Activated T-helper 2 cell treated with anti-CD3 and anti-CD28 coated beads, Interferon-gamma antibody, Interleukin-2, Interleukin-4, amounts not matched to agents 10 μg/mL and 5 μg/mL and 100 μg/mL, durations not matched to agents 14 hours and 24 hours and 36 hours (primary cell): ENCODE measurements around the gene ETV6. TPM values are rescaled to one million over a fixed set of nuclear protein-coding genes. Genes with fewer than 3 reads are reported as not detected.

ENCODE experiments used
- DNase-seq: peaks from one replicate; pipeline ENCODE4 v3.0.0; 2021; ENCODE audit warnings: low spot score
- H3K27ac Mint-ChIP-seq: one replicate; pipeline ENCODE4 v1.8.0; 2021; ENCODE audit warnings: mixed read lengths
- H3K27me3 Mint-ChIP-seq: one replicate; pipeline ENCODE4 v1.8.0; 2021; ENCODE audit warnings: low read depth, mixed read lengths
- H3K36me3 Mint-ChIP-seq: one replicate; pipeline ENCODE4 v1.8.0; 2021; ENCODE audit warnings: low read depth, mixed read lengths
- H3K4me1 Mint-ChIP-seq: one replicate; pipeline ENCODE4 v1.8.0; 2021; ENCODE audit warnings: low read depth, mixed read lengths
- H3K4me3 Mint-ChIP-seq: one replicate; pipeline ENCODE4 v1.8.0; 2021; ENCODE audit warnings: low read depth, mild to moderate bottlenecking, moderate library complexity, mixed read lengths
- H3K9me3 Mint-ChIP-seq: one replicate; pipeline ENCODE4 v1.8.0; 2021; ENCODE audit warnings: mixed read lengths
- intact Hi-C: fragments of 100-400 bp; cut with micrococcal nuclease; formaldehyde crosslinking; loops from one replicate; pipeline ENCODE4 v1.15.1; 2023
- total RNA-seq: library from RNA; stranded (reverse); gene quantifications from 2 replicates; pipeline ENCODE4 v1.2.3, GENCODE V29; 2022

ETV6 gene
- total RNA-seq, 1 donor from 2014 or later, result 69.4 TPM

DNA sequence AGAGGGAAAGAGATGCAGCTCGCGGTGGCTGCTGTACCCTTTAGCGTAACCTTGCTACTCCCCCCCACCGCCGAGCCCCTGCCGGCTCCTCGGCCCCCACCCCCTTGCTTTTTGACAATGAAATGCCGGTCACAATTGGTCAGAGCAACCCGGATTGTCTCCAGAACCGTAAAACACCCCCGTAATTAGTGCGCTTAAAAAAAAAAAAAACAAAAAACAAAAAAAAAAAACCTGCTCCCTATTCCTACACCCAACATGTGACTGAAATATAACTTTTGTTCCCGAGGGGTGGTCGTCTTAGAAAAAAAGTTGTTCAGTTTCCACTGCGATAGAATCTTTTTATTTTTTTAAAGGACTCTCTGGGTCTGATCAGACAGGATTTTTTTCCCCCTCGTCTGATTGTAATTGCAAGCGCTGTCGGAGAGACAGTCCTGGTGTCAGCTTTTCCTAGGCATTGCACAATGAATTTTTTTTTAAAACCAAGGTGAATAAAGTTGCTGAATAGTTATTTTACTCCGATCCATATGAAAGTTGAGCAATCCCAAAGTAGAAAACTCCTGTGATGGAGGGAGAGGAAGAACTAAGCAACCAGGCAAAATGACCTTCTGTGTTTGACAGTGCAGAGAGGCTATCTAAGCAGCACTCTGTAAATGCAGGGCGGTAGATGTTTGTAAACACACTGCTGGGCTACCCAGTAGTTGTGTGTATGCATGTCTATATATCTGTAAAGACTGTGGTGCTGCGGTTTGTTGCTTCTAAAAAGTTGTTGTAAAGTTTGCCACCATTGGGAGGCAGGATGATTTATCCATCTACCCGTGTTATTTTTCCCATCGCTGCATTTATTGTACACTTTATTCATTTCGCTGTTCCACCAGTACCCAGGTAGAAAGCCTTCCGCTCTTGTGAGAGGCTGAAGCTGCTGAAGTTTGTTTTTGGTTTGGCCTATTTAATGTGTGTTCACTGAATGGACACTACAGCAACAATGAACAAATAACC, 1.1 kb downstream of the ETV6 start:
- intact Hi-C loops, result loop anchor here (1.0 to 5.0 kb wide), 5 partner anchors 52 to 1067 kb away; partner anchors contain the start of genes BORCS5 and CDKN1B
- H3K27ac Mint-ChIP-seq, result peak overlapping the region; percentile 95
- H3K36me3 Mint-ChIP-seq, result peaks cover 22% of the 10 kb centered on the region
- H3K4me3 Mint-ChIP-seq, result peak overlapping the region; percentile 94
- no peaks in the 10 kb centered on the region for H3K9me3 Mint-ChIP-seq
- peaks cover 36% of the 10 kb centered on the region for H3K4me1 Mint-ChIP-seq
- peaks cover under 1% of the 10 kb centered on the region for H3K27me3 Mint-ChIP-seq
- peak; percentile 18 for DNase-seq

DNA sequence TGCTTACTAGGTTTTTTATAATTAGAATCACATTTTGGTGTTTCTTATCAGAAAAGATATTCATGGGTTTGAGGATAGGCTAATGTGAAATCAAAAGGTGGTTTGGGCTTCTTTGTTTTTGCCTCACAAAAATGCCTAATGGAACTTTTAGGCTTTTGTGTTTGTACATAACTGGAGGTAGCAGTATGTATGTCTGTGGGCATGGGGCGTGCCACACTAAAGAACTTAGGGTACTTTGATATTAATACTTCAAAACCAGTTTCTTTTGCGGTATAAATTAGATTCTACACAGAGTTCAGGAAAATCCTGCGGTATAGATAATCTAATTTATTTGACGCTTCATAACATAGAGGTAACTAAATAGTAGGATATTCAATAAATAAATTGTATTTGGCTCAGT, 1.9 kb downstream of the ETV6 start:
- Mint-ChIP-seq H3K27me3 (no peaks in the 10 kb centered on the region), H3K27ac (peak overlapping the region; percentile 95), H3K36me3 (peaks cover 29% of the 10 kb centered on the region), H3K4me1 (peaks cover 42% of the 10 kb centered on the region), H3K4me3 (peak overlapping the region; percentile 94), H3K9me3 (no peaks in the 10 kb centered on the region)
- intact Hi-C loops, result loop anchor here (1.0 to 5.0 kb wide), 5 partner anchors 51 to 1066 kb away; partner anchors contain the start of genes BORCS5 and CDKN1B
- DNase-seq, result no peak

DNA sequence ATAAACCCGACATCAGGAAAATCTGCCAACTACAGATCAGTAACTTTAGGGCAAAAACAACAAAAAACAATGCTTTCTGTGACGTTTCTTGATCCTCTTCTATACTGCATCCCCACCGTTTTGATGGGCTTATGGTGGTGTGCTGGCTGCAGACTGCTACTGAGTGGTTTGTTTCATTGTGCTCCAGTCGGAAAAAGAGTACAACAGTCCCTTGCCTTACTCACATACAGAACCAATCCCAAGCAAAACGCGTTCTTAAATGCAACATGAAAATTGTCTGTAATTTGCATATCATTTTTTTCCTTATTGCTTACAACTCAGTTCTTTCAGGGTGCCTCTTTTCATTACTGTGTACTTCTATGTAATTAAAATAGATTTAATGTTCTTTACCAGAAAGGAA, 2.3 kb downstream of the ETV6 start:
- H3K27ac Mint-ChIP-seq, result peak overlapping the region; percentile 95
- peaks cover 45% of the 10 kb centered on the region for H3K4me1 Mint-ChIP-seq
- no peaks in the 10 kb centered on the region for H3K9me3 Mint-ChIP-seq
- H3K27me3 Mint-ChIP-seq, result no peaks in the 10 kb centered on the region
- H3K4me3 Mint-ChIP-seq, result peak overlapping the region; percentile 94
- H3K36me3 Mint-ChIP-seq, result peaks cover 33% of the 10 kb centered on the region
- DNase-seq, result no peak
- intact Hi-C loops, result loop anchor here (1.0 to 5.0 kb wide), 7 partner anchors 51 to 1066 kb away; partner anchors contain the start of genes BORCS5 and CDKN1B

DNA sequence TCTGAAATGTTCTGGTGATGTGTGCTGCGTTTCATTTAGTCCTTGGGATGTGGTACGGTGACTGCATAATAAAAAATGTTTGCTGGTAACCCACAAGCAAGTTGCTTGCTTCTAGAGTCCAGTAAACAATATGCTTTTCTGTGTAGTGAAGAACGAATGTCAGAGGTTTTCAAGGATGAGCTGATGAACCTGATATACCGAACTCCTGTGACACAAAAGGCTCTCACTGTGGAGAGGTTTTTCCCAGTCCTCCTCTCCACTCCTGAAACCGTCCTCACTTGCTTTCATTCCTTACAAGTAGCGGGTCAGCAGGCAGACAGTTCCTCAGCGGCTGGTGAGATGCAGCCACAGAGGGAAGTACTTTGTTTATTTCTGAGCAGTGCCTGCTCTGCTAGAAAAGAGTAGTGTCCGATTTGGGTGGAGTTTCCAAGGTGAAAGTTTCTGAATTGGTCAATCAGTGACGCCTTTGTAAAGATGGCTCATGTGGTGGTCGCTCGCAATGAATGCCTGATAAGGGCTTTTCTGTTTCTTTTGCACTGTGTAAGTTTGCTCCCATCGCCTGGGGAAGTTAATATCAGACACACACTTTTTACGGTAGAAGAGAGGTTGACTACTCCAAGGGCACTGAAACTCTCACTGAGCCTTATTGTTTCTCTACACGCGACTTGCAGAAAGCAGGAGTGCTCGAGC, 3.0 kb downstream of the ETV6 start:
- DNase-seq, result no peak
- Mint-ChIP-seq H3K27me3 (no peaks in the 10 kb centered on the region), H3K9me3 (no peaks in the 10 kb centered on the region), H3K4me1 (peaks cover 50% of the 10 kb centered on the region), H3K4me3 (peak overlapping the region; percentile 94), H3K27ac (peak overlapping the region; percentile 95), H3K36me3 (peaks cover 40% of the 10 kb centered on the region)
- intact Hi-C loops, result loop anchor here (1.0 to 5.0 kb wide), 4 partner anchors 50 to 1065 kb away; partner anchors contain the start of gene CDKN1B

DNA sequence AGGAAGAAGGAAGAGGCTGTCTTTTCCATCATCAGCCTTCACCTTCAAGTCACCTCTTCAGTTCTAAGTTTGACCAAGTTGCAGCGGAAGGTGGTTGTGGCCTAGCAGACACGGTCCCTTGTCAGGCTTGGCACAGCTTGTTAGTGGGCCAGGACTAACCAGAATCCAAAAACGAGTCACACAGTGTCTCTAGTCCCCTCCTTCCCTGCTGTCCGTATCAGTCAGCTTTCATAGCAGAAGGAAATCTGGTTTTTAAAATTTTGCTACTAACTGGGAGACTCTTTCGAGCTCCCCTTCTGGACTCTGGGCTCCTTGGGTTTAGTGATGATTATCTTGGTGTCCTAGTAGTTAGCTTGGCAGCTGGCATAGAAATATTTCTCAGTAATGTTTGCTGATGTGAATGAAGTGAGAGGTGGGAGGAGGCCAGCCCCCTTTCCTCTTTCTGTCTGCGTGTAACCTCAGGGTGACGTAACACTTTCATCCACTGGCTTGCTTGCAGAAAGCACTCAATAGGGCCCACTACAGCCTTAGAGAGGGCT, 3.8 kb downstream of the ETV6 start:
- H3K9me3 Mint-ChIP-seq, result no peaks in the 10 kb centered on the region
- peak overlapping the region; percentile 95 for H3K27ac Mint-ChIP-seq
- DNase-seq, result peak; percentile 20
- H3K4me1 Mint-ChIP-seq, result peaks cover 53% of the 10 kb centered on the region
- peaks cover 46% of the 10 kb centered on the region for H3K36me3 Mint-ChIP-seq
- peak overlapping the region; percentile 94 for H3K4me3 Mint-ChIP-seq
- H3K27me3 Mint-ChIP-seq, result no peaks in the 10 kb centered on the region
- intact Hi-C loops, result loop anchor here (2.0 to 5.0 kb wide), 3 partner anchors 49 to 1064 kb away; partner anchors contain the start of gene CDKN1B

DNA sequence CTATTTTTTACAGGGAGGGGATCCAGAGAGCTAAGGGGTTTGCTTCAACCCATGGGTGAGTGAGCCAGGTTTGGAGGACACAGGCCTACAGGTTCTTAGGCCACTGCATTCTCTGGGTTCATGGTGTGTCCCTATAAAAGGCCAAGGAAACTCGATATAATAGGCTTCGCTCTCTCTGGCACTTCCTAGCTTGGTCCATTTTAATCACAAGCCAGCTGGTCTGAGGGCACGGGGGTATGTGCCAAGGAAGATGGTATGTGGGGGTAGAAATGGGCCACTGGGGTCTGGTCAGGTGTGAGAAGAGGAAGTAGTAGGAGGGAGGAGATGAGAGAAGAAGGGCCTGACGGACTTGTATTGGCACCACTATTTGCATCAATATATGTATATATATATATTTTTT, 4.9 kb downstream of the ETV6 start:
- Mint-ChIP-seq H3K27ac (no peak overlapping the region), H3K36me3 (peaks cover 56% of the 10 kb centered on the region), H3K27me3 (no peaks in the 10 kb centered on the region), H3K4me1 (peaks cover 62% of the 10 kb centered on the region), H3K4me3 (no peak overlapping the region), H3K9me3 (no peaks in the 10 kb centered on the region)
- intact Hi-C loops, result loop anchor here (5.0 kb wide), 2 partner anchors 48 to 1063 kb away; partner anchors contain the start of gene CDKN1B
- no peak for DNase-seq

DNA sequence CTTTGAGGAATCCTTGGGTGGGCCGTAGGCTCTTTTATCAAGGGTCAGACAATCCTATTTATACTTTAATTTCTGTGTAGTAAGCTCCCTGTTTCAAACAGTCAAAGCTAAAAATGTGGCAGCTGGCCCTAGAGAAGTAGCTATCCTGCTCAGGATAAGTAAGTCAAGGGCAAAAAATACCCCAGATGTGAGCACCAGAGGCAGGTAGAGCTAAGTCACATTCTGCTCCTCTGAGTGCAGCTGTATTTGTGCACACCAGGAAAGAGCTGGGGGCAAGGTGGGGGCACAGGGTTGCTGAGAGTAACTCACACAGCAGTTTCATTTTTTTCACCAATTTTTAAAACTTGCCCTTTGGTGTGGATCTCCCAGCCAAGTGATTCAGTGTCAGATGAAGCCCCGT, 5.3 kb downstream of the ETV6 start:
- DNase-seq, result no peak
- peaks cover 66% of the 10 kb centered on the region for H3K4me1 Mint-ChIP-seq
- H3K27me3 Mint-ChIP-seq, result no peaks in the 10 kb centered on the region
- no peak overlapping the region for H3K4me3 Mint-ChIP-seq
- intact Hi-C loops, result loop anchor here (5.0 kb wide), 2 partner anchors 47 to 1062 kb away; partner anchors contain the start of gene CDKN1B
- no peak overlapping the region for H3K27ac Mint-ChIP-seq
- H3K36me3 Mint-ChIP-seq, result peaks cover 58% of the 10 kb centered on the region
- H3K9me3 Mint-ChIP-seq, result no peaks in the 10 kb centered on the region

DNA sequence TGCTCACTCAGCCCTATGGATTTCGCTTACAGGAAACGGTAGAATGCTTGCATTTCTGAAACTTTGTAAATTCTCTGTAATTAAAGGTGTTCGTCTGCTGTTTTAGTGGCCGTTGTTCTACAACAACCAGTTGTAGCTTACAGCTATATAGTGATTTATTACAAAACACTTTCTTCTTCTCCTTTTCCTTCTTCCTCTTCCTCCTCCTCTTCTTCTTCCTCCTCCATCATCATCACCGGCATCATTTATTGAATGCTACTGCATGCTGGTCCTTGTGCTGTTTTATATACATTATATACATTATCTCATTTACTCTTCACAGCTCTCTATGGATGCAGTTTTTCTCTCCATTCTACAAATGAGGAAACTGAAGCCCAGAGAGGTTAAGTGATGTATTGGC, 6.4 kb downstream of the ETV6 start:
- peaks cover 57% of the 10 kb centered on the region for H3K36me3 Mint-ChIP-seq
- peaks cover 69% of the 10 kb centered on the region for H3K4me1 Mint-ChIP-seq
- intact Hi-C loops, result no loop called here
- no peak overlapping the region for H3K4me3 Mint-ChIP-seq
- no peaks in the 10 kb centered on the region for H3K27me3 Mint-ChIP-seq
- H3K9me3 Mint-ChIP-seq, result no peaks in the 10 kb centered on the region
- no peak overlapping the region for H3K27ac Mint-ChIP-seq
- DNase-seq, result no peak

DNA sequence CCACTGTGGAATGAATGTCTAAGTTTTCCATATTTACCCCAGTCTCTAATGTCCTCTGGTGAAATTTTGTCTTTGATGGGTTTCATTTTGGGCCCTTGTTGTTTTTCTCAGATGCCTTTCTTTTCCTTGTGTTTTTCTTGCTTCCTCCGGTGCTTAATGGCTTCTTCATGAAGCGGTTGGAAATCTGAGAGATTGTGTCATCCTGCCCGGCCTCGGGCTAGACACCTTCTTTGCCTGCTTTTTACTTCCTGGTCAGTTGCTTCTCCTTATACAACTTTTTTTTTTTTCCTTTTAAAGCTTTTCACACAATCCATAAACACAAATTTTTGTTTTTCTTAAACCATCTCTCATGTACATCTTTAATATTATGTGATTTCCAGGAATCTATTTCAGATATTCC, 7.1 kb downstream of the ETV6 start:
- Mint-ChIP-seq H3K4me1 (peaks cover 69% of the 10 kb centered on the region), H3K36me3 (peaks cover 55% of the 10 kb centered on the region), H3K27me3 (no peaks in the 10 kb centered on the region), H3K4me3 (no peak overlapping the region), H3K9me3 (no peaks in the 10 kb centered on the region), H3K27ac (no peak overlapping the region)
- DNase-seq, result no peak
- intact Hi-C loops, result no loop called here

DNA sequence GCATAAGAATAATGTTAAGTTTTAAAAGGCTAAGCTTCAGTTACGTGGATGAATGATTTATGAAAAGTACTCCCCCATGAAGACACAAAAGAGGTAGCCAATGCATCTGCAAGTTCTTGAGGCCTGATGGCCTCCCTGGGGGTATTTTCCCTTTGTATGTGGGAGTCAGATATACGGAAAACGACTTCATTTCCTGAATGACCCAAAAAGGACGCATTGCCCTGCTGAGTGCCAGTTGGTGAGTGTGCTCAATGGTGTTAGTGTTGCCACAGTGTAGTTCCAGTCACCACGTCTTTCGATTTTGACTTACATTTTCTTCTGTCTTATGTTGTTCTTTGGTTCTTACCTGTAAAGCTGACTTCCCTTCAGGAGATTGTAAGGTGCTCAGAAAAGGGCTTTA, 8.0 kb downstream of the ETV6 start:
- no peak for DNase-seq
- peaks cover 57% of the 10 kb centered on the region for H3K36me3 Mint-ChIP-seq
- no peak overlapping the region for H3K27ac Mint-ChIP-seq
- H3K9me3 Mint-ChIP-seq, result no peaks in the 10 kb centered on the region
- no peaks in the 10 kb centered on the region for H3K27me3 Mint-ChIP-seq
- no peak overlapping the region for H3K4me3 Mint-ChIP-seq
- intact Hi-C loops, result no loop called here
- peaks cover 73% of the 10 kb centered on the region for H3K4me1 Mint-ChIP-seq

DNA sequence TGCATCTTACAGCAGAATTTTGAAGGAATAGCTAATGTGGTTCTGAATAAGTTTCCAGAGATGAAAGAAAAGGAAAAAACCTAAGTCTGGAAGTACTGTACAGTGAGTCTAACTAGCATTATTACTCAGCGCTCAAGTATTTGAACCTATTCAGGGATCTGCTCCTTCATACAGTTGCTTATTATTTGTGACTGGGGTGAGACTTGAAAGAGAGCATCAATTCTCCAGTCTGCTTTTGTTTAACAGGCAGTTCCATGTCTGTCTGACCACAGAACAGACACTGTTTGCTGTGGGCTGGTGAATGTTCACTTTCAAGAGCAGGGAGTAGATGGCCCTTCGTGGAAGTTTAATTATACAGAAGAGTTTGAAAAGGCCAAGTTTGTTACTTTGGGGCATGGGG, 9.3 kb downstream of the ETV6 start:
- Mint-ChIP-seq H3K9me3 (no peaks in the 10 kb centered on the region), H3K4me1 (peaks cover 71% of the 10 kb centered on the region), H3K4me3 (no peak overlapping the region), H3K36me3 (peaks cover 59% of the 10 kb centered on the region), H3K27me3 (no peaks in the 10 kb centered on the region), H3K27ac (no peak overlapping the region)
- DNase-seq, result no peak
- intact Hi-C loops, result no loop called here

DNA sequence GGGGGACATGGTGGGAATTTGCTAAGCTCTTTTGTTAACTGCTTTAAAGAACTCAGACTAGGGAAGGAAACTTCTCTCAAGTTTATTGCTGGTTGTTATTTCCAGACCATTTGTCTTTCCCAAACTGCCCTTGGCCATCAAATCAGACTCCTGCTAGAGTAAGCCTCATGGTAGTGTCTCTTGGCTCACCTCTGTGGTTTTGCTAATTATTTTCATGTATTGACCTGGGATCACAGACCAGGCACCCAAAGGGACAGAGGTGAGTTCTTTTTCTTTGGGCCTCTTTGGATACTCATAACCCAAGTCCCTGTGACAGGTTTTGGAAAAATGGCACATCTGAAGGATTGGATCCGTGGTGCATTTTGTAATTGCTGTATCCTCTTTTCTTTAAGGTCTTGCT, 11.2 kb downstream of the ETV6 start:
- intact Hi-C loops, result no loop called here
- no peak overlapping the region for H3K27ac Mint-ChIP-seq
- no peak for DNase-seq
- H3K9me3 Mint-ChIP-seq, result no peaks in the 10 kb centered on the region
- H3K27me3 Mint-ChIP-seq, result no peaks in the 10 kb centered on the region
- peaks cover 74% of the 10 kb centered on the region for H3K4me1 Mint-ChIP-seq
- H3K4me3 Mint-ChIP-seq, result no peak overlapping the region
- peaks cover 72% of the 10 kb centered on the region for H3K36me3 Mint-ChIP-seq
